ENCODE results near the gene YWHAB.

- TF ChIP-seq SUZ12 (IDR thresholded peaks at IDR 0.05; ENCODE audit: extremely low read depth, insufficient read depth, insufficient read length) = no peak
- TF ChIP-seq YY1 (IDR thresholded peaks at IDR 0.05; ENCODE audit: insufficient read depth, insufficient read length) = no peak
- TF ChIP-seq ZNF274 (IDR thresholded peaks at IDR 0.05; ENCODE audit: low read depth, low read length) = no peak
Measured at GRCh38 chr20:44956410-44956809, 70.9 kb downstream of the YWHAB start.
